ENCODE measurements around the gene FBN1. TPM values are rescaled to one million over a fixed set of nuclear protein-coding genes. Genes with fewer than 3 reads are reported as not detected.

FBN1 gene
- total RNA-seq: 189 TPM

DNA sequence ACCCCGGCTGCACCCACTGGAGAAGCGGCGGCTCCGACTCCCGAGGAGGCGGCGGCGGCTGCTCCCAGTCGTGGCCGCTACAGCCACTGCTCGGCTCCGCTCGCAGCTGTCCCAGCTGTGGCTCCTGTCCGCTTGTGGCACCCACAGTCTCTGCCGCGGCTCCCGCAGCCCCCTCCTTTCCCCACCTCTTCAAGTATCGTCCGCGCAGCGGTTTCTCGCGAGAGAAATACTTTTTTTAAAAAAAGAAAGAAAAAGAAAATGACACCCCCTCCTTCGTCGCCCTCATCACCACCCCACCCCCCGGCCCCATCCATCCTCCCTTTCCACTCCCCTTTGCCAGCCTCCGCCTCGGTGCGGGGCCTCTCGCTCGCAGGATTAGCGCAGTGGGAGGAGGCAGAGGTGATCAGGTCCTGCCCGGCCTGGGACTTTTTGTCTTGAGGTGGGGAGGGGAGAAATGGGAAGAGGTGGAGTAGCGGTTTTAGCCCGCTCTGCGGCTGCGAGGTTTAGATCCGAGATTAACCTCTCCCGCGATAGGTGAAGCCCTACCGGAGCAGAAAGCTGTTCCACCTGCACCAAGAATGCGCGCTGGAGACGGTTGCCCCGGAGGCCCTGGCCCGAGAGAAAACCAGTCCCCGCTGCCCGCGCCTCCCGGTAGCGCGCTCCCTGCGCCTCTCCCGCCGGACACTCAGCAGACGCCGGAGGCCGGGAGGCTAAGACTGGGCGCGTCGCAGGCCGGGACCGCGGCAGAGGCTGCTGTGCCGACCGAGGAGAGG is at the start of gene FBN1:
TSS of gene FBN1 (minus strand) at position 152 of the 773 bp plus-strand sequence. CDS start 940 bp downstream, outside the sequence.

Other genes with a start within 250 kb of the FBN1 start
- 11.3 TPM for gene CEP152, start 165.4 kb upstream of the FBN1 start, total RNA-seq
- gene EID1, start 232.4 kb upstream of the FBN1 start, total RNA-seq: 138 TPM